Iris pigment epithelial cell (primary cell): ENCODE measurements around the gene TOLLIP.
A peak's percentile ranks its signal among the peaks of the same experiment; 100 is the strongest.

Source experiments
- DNase-seq: peaks from one replicate; pipeline ENCODE4 v3.0.0-alpha.2; 2011; ENCODE audit warnings: low read depth

Gene TOLLIP

DNA sequence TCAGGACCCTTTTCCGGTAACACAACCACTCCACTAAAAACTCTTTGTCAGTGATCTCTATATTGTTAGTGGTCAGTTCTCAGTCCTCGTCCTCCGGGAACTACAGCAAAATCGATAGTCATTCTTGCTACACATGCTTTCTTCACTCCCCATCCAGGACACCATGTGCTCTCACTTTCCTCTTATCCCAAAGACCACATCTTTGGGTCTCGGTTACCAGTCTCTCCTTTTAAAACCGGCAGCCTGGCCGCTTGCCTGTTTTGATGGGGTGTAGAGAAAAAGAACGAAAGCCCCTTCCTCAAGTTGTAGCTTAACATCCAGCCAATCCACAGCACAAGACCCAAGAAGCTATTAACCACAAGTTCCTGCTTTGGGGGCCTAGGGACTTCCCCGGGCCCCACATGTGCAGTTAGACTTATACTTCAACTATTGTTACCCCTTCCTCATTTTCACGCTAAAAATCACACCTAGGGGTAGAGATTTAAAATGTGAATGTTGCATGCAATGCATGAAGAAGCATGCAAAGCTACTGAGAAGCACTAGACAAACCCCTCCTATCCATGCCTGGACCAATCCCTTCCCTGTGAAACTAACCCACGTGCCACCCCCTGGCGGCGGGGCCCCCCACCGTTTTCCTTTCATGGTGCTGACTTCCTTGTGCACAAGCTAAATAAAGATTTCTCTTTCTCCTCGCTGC lies 1.5 kb upstream of the TOLLIP start:
- no peak for DNase-seq

- DNase-seq, result no peak
Observed at GRCh38 chr11:1310318-1310687, 871 bp upstream of the TOLLIP start.

DNA sequence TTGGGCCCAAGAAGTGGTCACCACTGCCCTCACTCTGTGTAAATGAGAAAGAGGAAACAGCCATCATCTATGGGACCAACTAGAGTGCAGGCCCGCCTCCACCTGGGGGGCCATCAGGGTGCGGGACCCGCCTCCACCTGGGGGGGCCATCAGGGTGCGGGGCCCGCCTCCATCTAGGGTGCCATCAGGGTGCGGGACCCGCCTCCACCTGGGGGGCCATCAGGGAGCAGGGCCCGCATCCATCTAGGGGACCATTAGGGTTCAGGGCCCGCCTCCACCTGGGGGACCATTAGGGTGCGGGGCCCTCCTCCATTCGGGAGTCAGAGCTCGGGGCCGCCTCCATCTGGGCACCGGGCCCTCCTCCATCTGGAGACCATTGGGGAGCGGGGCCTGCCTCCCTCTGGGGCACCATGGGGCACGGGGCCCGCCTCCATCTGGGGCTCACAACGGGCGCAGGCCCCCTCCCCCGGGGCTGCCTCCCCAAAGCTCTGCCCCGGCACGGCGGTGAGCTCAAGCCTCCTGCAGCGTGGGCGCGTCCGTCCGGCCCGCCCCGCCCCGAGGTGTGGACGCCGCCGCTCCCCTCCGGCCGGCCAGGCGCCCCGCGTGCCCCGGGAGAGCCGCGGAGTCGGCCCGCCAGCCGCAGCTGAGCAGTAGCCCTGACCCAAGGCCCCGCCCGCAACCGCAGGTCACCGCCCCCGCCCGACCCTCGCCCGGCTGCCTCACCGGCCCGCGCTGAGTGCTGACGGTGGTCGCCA lies 512 bp downstream of the TOLLIP start:
- peak; percentile 24 for DNase-seq

DNA sequence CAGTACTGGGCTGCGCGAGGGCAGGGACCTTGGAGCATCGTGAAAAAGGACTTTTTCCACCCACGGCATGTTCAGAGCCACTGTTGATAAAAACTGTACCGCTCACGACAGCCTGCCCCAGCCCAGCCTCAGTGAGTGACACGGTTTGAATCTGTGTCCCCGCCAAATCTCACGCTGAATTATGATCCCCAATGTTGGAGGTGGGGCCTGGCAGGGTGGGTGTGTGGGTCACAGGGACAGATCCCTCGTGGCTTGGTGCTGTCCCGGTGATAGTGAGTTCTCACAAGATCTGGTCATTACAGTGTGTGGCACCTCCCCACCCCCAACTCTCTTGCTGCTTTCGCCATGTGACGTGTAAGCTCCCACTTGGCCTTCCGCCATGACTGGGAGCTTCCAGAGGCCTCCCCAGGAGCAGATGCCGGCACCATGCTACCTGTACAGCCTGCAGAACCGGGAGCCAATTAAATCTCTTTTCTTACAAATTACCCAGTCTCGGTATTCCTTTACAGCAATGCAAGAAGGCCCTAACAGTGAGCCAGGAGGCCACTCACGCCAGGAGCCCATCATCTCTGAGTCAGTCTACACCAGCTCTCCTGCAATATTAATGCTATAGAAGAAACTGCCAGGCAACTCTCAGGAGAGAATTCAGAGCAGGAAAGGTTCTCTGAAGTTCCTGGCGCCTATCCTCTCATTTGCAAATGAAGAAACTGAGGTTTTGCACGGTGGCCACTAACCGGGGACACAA lies 1.3 kb downstream of the TOLLIP start:
- DNase-seq, result peak; percentile 27

GRCh38 chr11:1307163-1307870 lies 2.1 kb downstream of the TOLLIP start:
- no peak for DNase-seq

DNA sequence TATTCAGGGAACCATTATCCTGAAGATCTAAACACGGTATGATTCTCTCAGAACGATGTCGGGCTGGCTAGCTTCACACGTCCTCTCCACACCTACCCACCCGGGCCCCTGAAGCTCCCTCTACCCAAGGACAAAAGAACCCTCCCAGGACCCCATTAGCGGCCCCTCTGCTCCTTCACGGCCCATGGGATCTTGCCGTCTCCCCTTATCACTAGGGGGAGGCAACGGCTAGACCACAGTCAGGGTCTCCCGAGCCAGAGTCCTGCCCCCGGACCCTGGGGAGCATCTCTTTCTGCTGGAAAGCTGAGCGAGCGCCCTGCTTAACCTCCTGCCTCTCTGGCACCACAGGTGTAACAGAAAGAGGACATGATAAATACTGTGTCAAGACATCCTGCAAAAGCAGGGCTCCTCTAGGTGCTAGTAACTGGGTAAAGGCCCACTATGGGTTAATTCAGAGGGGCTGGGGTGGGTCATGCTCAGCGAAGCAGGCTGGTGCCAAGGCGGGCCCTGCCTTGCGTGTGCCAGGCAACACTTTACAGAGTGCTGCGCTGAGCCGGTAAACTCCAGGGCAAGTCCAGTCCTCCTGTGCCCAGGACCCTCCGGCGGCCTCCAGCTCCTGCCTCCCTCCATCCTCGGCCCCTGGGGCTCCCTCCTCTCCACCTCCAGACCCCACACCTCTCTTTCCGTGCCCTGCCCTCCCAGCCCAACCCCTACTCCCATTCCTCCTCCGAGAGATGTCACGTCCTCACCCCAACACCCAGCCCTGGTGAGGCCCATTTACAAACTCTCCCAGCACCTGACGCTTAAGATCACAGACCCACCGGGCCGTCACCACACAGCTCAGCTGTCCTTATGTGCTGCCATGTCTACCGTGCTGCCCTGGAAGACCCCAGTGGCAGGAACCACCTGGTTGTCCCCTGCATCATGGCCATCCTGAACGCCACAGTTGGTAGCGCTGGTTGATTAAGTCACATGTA lies 3.0 kb downstream of the TOLLIP start:
- no peak for DNase-seq

DNA sequence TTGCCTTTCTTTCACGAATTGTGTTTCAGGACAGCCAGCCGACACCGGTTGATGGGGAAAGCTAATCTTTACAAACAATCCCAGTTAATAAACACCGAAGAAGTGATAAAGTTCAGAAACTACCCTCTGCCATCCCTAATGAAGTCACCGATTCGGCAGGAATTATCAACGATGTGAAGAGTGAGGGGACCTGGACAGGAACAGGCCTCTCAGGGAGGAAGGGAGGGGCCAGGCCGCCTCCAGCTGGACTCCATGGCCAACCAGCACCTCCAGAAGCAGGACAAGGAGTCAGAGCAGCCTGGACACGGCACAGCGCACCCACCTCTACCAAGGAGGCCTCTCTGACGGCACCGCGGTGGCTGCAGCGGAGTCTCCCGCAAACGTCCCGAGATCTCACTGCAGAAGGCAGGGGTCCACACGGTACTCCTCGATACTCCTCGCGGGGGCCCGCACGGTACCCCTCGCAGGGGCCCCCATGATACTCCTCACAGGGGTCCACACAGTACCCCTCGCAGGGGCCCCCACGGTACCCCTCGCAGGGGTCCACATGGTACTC lies 3.9 kb downstream of the TOLLIP start:
- DNase-seq, result no peak

DNA sequence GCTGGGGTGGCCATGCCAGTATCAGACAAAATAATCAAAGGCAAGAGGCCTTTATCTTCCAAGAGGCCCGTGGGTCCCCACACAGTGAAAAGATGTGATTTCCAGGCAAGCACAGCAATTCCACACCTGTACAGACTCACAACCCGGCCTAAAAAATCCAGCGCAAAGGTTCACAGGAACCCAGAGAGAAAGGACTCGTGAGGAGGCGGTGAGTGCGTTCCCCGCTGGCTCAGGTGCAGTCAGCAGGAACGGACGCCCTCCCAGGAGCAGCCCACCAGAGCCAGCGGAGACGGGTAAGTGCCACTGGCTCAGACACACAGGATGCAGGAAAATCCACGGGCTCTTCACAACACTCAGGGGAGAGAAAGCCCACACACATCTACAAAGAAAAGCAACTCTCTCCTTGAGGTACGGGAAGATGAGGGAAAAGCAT lies 4.4 kb downstream of the TOLLIP start:
- no peak for DNase-seq

DNA sequence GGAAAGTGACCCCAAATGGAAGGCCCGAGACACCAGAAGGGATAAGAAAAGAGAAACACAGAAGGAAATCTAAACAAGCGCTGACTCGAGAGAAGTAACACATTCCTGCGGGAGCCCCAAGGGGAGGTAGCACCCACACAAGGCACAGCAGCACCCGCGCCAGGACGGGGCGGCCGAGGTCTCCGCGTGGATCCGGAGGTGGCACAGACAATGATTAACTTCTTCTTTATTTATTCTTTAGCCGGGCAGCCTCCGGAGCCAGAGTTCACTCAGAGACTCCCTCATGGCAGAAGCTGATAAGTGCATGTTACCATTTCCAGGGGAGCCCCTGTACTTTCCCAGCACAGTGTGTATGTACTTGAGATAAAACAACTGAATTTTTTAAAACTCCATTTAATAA lies 5.1 kb downstream of the TOLLIP start:
- no peak for DNase-seq

DNA sequence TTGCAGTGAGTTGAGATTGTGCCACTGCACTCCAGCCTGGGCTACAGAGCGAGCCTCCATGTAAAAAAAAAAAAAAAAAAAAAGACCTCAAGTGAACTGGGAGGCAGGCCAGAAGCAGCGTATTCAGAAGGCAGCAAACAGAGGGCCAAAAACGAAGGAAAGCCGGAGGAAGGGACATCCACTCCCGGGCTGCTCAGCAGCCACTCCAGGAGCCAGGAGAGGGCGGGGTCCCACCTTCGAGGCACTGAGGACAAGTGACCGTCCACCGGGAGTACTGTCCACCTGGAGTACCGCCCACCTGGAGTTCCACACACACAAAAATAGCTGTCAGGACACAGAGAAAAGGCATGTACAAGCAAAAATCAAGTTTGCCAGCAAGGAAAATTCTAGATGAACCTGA lies 5.5 kb downstream of the TOLLIP start:
- no peak for DNase-seq

GRCh38 chr11:1303126-1303821 lies 6.2 kb downstream of the TOLLIP start:
- DNase-seq, result peak; percentile 17

GRCh38 chr11:1302461-1303125 lies 6.8 kb downstream of the TOLLIP start:
- no peak for DNase-seq

DNA sequence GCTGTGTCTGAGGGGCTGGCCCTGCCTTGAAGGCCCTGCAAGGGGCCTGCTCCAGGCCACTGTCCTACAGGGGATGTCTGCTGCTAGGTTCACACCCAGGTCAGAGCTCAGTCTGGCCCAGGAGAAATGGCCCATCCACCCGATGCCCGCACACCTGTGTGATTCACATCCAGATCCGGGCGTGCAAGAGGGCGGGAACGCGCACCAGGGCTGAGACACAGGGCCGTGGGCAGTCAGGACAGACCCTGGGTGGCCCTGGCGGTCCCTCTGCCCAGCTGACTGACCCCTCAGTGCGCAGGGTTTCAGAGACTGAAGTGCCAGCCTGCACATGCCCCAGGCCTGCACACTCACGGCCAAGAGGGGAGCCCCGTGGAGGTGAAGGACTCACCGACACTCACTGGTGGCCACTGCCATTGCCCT lies 7.4 kb downstream of the TOLLIP start:
- no peak for DNase-seq

- no peak for DNase-seq
Observed at GRCh38 chr11:1301220-1302000, 8.0 kb downstream of the TOLLIP start.

GRCh38 chr11:1300569-1301187 lies 8.8 kb downstream of the TOLLIP start:
- DNase-seq, result no peak

- DNase-seq, result no peak
Observed at GRCh38 chr11:1300121-1300520, 9.3 kb downstream of the TOLLIP start.

DNA sequence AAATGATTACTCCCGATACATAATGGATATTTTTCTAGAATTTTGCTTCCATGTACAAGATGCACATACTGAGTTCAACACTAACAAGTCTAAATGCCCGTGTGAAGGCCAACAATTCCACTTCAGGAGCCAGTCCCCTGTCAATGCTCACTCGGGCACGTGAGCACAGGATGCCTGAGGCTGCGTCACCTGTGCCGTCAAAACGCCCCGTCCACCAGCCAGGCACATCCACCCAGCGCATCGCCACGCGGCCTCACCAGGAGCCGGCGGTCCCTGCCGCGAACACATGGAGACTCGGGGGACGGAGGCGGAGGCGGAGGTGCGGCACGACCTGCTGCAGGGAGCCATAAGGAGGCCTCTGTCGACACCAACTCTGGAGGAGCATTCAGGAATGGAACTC lies 9.8 kb downstream of the TOLLIP start:
- no peak for DNase-seq
